GM19468 (cell line): ENCODE data around the gene CDKN2B-AS1.

Experiments
- ATAC-seq: cut with Tn5 transposase; IDR thresholded peaks from one replicate; pipeline ENCODE4 v1.9.1; 2021; ENCODE audit warnings: mild to moderate bottlenecking, moderate library complexity, moderate number of reproducible peaks; ENCODE audit not compliant: unreplicated experiment; ENCODE audit errors: extremely low read depth

CDKN2B-AS1 gene

GRCh38 chr9:21982391-21982790, 12.2 kb upstream of the CDKN2B-AS1 start:
- no peak for ATAC-seq

- ATAC-seq, result no peak
Observed at GRCh38 chr9:21982861-21983560, 11.6 kb upstream of the CDKN2B-AS1 start.

- no peak for ATAC-seq
Observed at GRCh38 chr9:21983561-21983935, 11.0 kb upstream of the CDKN2B-AS1 start.

GRCh38 chr9:21984101-21984500, 10.5 kb upstream of the CDKN2B-AS1 start:
- no peak for ATAC-seq

- peak; percentile 59 for ATAC-seq
Observed at GRCh38 chr9:21985964-21986667, 8.5 kb upstream of the CDKN2B-AS1 start.

GRCh38 chr9:21988056-21988990, 6.3 kb upstream of the CDKN2B-AS1 start:
- no peak for ATAC-seq

- ATAC-seq, result no peak
Observed at GRCh38 chr9:21989440-21990189, 5.0 kb upstream of the CDKN2B-AS1 start.

GRCh38 chr9:21991072-21991959, 3.3 kb upstream of the CDKN2B-AS1 start:
- ATAC-seq, result no peak

GRCh38 chr9:21993007-21993406, 1.6 kb upstream of the CDKN2B-AS1 start:
- ATAC-seq, result no peak

GRCh38 chr9:21993893-21994555, 567 bp upstream of the CDKN2B-AS1 start, which contains the start of gene CDKN2A:
Gene CDKN2A (minus strand): TSS chr9:21994392.
- ATAC-seq, result peak; percentile 8

GRCh38 chr9:21995006-21995665, 545 bp downstream of the CDKN2B-AS1 start:
- ATAC-seq, result peak; percentile 64

- ATAC-seq, result no peak
Observed at GRCh38 chr9:21995666-21996398, 1.2 kb downstream of the CDKN2B-AS1 start.

- ATAC-seq, result no peak
Observed at GRCh38 chr9:21996438-21996837, 1.8 kb downstream of the CDKN2B-AS1 start.

GRCh38 chr9:21996858-21997257, 2.3 kb downstream of the CDKN2B-AS1 start:
- ATAC-seq, result no peak

GRCh38 chr9:21997480-21997879, 2.9 kb downstream of the CDKN2B-AS1 start:
- ATAC-seq, result no peak

- no peak for ATAC-seq
Observed at GRCh38 chr9:21998026-21998425, 3.4 kb downstream of the CDKN2B-AS1 start.

- ATAC-seq, result no peak
Observed at GRCh38 chr9:22002038-22002437, 7.4 kb downstream of the CDKN2B-AS1 start.
